Prostate gland (tissue), 2 donors: ENCODE results near the gene GLB1L.

ENCODE experiments used
- CTCF ChIP-seq, 4 experiments: fragments of 200-600 bp in 2 of 4; fragments of 450-650 bp in 2 of 4; sonication (generic) in 2 of 4; IDR thresholded peaks; 1 replicate in 3 of 4; 2 replicates in 1 of 4; pipeline ENCODE4 v1.5.1; 2016 to 2019; ENCODE audit warnings: antibody characterized with exemption in 4 of 4, mild to moderate bottlenecking in 2 of 4, moderate library complexity in 2 of 4
- POLR2A ChIP-seq: fragments of 450-650 bp; IDR thresholded peaks from one replicate; pipeline ENCODE4 v1.6.1; 2016; ENCODE audit warnings: antibody characterized with exemption, mild to moderate bottlenecking

GRCh38 chr2:219270055-219270372, 24.8 kb upstream of the GLB1L start:
- TF ChIP-seq CTCF (IDR thresholded peaks at IDR 0.05) = no peak
- TF ChIP-seq POLR2A = no peak
